ENCODE data around the gene ADSL.

DNA sequence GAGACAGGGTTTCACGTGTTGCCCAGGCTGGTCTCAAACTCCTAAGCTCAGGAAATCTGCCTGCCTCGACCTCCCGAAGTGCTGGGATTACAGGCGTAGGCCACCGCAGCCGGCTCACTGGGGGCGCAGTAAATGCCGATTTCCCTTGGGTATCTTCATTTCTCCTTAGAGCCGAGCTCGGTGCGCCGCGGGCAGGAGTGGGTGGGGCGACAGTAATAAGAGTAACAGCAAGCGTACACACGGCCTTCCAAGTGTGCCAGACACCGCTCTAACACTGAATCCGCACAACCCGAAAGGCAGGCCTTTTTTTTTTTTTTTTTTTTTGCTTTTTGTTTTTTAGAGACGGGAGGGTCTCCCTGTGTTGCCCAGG lies 500 bp upstream of the ADSL start:
- TF ChIP-seq POLR2A (IDR thresholded peaks at IDR 0.05) (no peak), CTCF (IDR thresholded peaks at IDR 0.05) (no peak)
